ENCODE measurements around the gene TXNDC12.

The TXNDC12 gene

DNA sequence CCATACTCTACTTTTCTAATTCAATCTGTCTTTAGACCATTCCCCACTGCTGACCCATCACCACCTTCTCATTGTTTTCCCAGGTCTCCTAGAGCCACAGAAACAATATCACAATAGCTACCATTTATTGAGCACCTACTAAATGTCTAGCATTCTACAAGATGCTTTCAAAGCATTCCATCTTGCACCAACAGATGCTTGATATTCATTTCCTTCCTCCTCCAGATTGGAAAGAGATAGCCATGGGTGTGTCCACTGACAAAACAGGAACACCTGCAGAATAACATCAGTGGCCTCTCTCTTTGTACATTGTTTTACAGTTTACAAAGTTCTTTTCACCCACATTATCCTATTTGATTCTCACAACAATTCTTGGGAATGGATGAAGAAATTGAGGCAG is 66.7 kb downstream of the TXNDC12 start:
- CTCF ChIA-PET = interaction anchor here (1.2 to 1.6 kb wide), 3 partner anchors 9 to 92 kb away, joined by 3 to 4 read pairs (median 3); no protein-coding TSS in a partner anchor
- POLR2A ChIA-PET = no interaction called here

GRCh38 chr1:51986718-51987117 is 68.3 kb downstream of the TXNDC12 start:
- ChIA-PET CTCF (interaction anchor here (1.0 to 1.7 kb wide), 6 partner anchors 10 to 90 kb away, joined by 3 to 5 read pairs (median 4); no protein-coding TSS in a partner anchor), POLR2A (no interaction called here)
- TF ChIP-seq CTCF (IDR thresholded peaks at IDR 0.05; ENCODE audit: control extremely low read depth, extremely low read depth, low read depth, missing control alignments) = no peak
- DNase-seq (ENCODE audit: extremely low spot score) = no peak

More for the DNA sequence above, 66.7 kb downstream of the TXNDC12 start:
- no peak for TF ChIP-seq CTCF (IDR thresholded peaks at IDR 0.05; ENCODE audit: control extremely low read depth, extremely low read depth, low read depth, missing control alignments)
- DNase-seq (ENCODE audit: extremely low spot score) = no peak

GRCh38 chr1:51982161-51982560 is 72.8 kb downstream of the TXNDC12 start:
- ChIA-PET POLR2A (no interaction called here), CTCF (interaction anchor here (0.8 to 1.6 kb wide), 2 partner anchors 73 to 85 kb away, joined by 3 to 8 read pairs; no protein-coding TSS in a partner anchor)
- no peak for TF ChIP-seq CTCF (IDR thresholded peaks at IDR 0.05; ENCODE audit: control extremely low read depth, extremely low read depth, low read depth, missing control alignments)
- no peak for DNase-seq (ENCODE audit: extremely low spot score)

DNA sequence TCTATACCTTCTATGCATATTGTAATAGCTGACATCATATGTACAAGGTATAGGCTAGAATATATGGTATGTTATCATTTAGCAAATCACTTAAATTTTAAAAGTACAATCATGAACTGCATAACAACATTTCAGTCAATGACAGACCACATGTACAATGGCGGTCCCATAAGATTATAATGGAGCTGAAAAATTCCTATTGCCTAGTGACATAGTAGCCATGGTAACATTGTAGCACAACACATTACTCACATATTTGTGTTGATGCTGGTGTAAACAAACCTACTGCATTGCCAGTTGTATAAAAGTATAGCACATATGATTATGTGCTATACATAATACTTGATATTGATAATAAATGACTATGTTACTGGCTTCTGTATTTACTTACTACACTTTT is 73.4 kb downstream of the TXNDC12 start:
- ChIA-PET CTCF (interaction anchor here (0.8 to 1.6 kb wide), 2 partner anchors 72 to 85 kb away, joined by 3 to 8 read pairs; no protein-coding TSS in a partner anchor), POLR2A (no interaction called here)
- no peak for TF ChIP-seq CTCF (IDR thresholded peaks at IDR 0.05; ENCODE audit: control extremely low read depth, extremely low read depth, low read depth, missing control alignments)
- no peak for DNase-seq (ENCODE audit: extremely low spot score)

DNA sequence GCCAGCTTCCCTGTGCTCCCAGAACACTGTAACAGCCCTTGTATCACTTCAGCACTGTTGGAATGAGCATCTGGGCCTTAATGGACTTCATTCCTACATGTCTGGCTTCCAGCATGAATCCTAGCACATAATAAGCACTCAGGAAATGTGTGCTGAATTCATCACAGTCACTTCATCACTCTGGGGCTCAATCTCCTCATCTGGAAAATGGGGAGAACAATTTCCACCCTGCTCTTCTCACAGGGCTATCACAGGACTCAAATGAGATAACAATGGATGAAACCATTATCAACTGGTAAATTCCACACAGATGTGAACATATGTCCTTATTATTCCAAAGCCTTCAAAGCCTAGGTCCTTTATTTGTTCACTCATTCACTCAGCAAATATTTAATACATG is 76.9 kb downstream of the TXNDC12 start:
- ChIA-PET CTCF (no interaction called here), POLR2A (interaction anchor here (0.5 kb wide), 1 partner anchor 1612 kb away, joined by 4 read pairs; no protein-coding TSS in a partner anchor)
- TF ChIP-seq CTCF (IDR thresholded peaks at IDR 0.05; ENCODE audit: control extremely low read depth, extremely low read depth, low read depth, missing control alignments) = no peak
- DNase-seq (ENCODE audit: extremely low spot score) = no peak

DNA sequence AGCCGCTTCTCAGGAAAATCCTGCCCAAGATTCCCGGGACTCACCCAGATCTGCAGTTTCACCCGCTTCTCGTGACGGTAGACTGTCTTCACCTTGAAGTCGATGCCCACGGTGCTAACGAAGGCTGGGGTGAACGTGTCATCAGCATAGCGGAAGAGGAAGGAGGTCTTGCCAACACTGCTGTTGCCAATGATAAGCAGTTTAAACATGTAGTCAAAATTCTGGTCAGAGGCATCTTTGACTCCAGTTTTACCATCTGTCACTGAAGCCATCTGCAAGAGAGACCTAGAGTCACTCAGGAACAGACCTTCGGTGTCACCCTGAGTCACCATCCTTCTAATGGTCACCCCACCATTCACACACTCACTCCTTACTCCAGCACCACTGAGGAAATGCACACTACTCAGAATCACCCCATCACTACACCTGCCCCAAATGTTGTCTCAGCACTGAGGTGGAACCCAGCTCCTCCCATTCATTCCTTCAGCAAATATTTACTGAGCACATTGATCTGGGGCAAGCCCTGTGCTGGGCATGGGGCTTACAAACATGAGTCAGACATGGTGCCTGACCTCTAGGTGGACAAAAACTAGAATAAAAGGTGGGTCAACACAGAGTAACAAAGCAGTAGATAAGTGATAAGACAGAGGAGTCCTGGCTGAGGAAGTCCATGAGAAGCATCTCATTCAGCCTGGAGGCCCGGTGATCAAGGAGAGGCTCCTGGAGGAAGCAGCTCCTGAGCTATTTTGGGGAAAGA is 78.0 kb downstream of the TXNDC12 start:
- no peak for DNase-seq (ENCODE audit: extremely low spot score)
- TF ChIP-seq CTCF (IDR thresholded peaks at IDR 0.05; ENCODE audit: control extremely low read depth, extremely low read depth, low read depth, missing control alignments) = no peak
- ChIA-PET CTCF (interaction anchor here (1.4 kb wide), 1 partner anchor 10 kb away, joined by 3 read pairs; no protein-coding TSS in a partner anchor), POLR2A (no interaction called here)
